Endodermal cell (in vitro differentiated cells): ENCODE results near the gene EEF1B2. TPM values are rescaled to one million over a fixed set of nuclear protein-coding genes. Genes with fewer than 3 reads are reported as not detected.
"Not testable (repeated sequence)": the region's sequence is repeated elsewhere in the genome, so short reads cannot be mapped to it uniquely, and the experiment has no call there.

Source experiments
- DNase-seq: peaks from one replicate; pipeline ENCODE4 v3.0.0-alpha.2; 2017
- H3K27ac ChIP-seq: 2 replicates; pipeline ENCODE4 v1.5.1; 2013; ENCODE audit warnings: mild to moderate bottlenecking, low read depth, low read length, moderate library complexity
- H3K27me3 ChIP-seq: 2 replicates; pipeline ENCODE4 v1.6.1; 2013; ENCODE audit warnings: mild to moderate bottlenecking, low read length, moderate library complexity; ENCODE audit not compliant: insufficient read depth, control insufficient read depth, poor library complexity, severe bottlenecking
- H3K36me3 ChIP-seq: 2 replicates; pipeline ENCODE4 v1.7.0; 2013; ENCODE audit warnings: mild to moderate bottlenecking, low read length, moderate library complexity; ENCODE audit not compliant: control insufficient read depth, insufficient read depth
- H3K4me1 ChIP-seq: one replicate; pipeline ENCODE4 v1.7.0; 2013; ENCODE audit warnings: low read length; ENCODE audit not compliant: control insufficient read depth, insufficient read depth
- H3K4me3 ChIP-seq: 2 replicates; pipeline ENCODE4 v1.5.1; 2013; ENCODE audit warnings: mild to moderate bottlenecking, low read length, moderate library complexity
- H3K9ac ChIP-seq: 2 replicates; pipeline ENCODE4 v1.6.1; 2013; ENCODE audit warnings: mild to moderate bottlenecking, low read length, moderate library complexity; ENCODE audit not compliant: poor library complexity, severe bottlenecking; ENCODE audit errors: extremely low read depth
- H3K9me3 ChIP-seq: 2 replicates; pipeline ENCODE4 v1.6.1; 2013; ENCODE audit warnings: mild to moderate bottlenecking, low read length, moderate library complexity; ENCODE audit not compliant: control insufficient read depth
- H3K27ac Mint-ChIP-seq: 2 replicates; pipeline ENCODE4 v1.8.0; 2020; ENCODE audit warnings: mixed read lengths
- H3K27me3 Mint-ChIP-seq: 2 replicates; pipeline ENCODE4 v1.8.0; 2021; ENCODE audit warnings: mild to moderate bottlenecking, mixed read lengths; ENCODE audit not compliant: insufficient read depth
- H3K36me3 Mint-ChIP-seq: 2 replicates; pipeline ENCODE4 v1.8.0; 2020; ENCODE audit warnings: low read depth, mixed read lengths
- H3K4me1 Mint-ChIP-seq: 2 replicates; pipeline ENCODE4 v1.8.0; 2020; ENCODE audit warnings: mixed read lengths
- H3K4me3 Mint-ChIP-seq: 2 replicates; pipeline ENCODE4 v1.8.0; 2020; ENCODE audit warnings: mild to moderate bottlenecking, moderate library complexity, mixed read lengths
- H3K9me3 Mint-ChIP-seq: 2 replicates; pipeline ENCODE4 v1.8.0; 2020; ENCODE audit warnings: mild to moderate bottlenecking, mixed read lengths
- CTCF ChIP-seq: fragments of 200-600 bp; sonication (generic); conservative IDR thresholded peaks from 2 replicates; pipeline ENCODE4 v1.5.0; 2021; ENCODE audit warnings: antibody characterized with exemption, mild to moderate bottlenecking
- WGBS, 2 experiments: methylation state at CpG; one replicate each; pipeline versions ENCODE4 v1.1.5 to v1.1.7; 2013; ENCODE audit warnings: missing lambda C conversion rate in 2 of 2, mixed read lengths in 1 of 2; ENCODE audit not compliant: insufficient coverage in 1 of 2, insufficient read length in 1 of 2; 5-methylcytosine and 5-hydroxymethylcytosine counted together
- total RNA-seq, 2 donors: library from RNA; stranded (reverse); fragmentation: NEBNext Ultra II Directional in 1 of 2; extraction: Animal tissue kit (Norgen Biotek cat#: 25700) in 1 of 2; gene quantifications; 2 replicates in 1 of 2; 3 replicates in 1 of 2; pipeline ENCODE4 v1.2.1, GENCODE V29; 2021

EEF1B2 gene
- total RNA-seq, 2 donors from 2014 or later: 518 to 562 TPM

DNA sequence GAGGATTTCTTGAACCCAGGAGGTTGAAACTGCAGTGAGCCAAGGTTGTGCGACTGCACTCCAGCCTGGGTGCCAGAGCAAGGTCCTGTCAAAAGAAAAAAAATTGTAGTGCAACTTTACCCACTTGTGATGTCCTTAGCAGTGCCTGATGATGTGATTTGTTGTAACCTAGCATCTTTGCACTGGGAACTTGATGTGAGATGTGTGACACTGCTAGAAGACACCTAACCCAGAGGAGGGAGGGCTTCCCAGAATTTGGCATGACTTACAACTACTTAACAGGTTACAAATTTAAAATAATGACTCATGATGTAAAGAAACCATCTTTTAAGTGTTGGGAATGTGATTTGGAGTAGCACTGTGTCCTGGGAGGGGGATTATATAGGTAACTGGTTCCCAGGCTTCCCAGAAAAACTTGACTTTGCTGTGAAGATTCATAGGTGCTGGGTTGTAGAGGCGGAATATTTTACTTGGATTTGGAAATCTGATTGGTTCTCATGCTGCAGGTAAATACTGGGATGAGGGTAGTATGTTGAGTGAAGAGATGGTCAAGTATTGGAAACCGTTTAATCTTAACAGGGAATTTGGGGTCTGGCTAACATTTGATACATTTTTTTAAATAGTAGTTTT is 3.7 kb downstream of the EEF1B2 start:
- 90 to 100% methylated on average over 1 to 3 of the region's 3 CpGs for WGBS, 2 experiments
- no peak overlapping the region for H3K4me3 Mint-ChIP-seq
- H3K9ac ChIP-seq: no peak overlapping the region

DNA sequence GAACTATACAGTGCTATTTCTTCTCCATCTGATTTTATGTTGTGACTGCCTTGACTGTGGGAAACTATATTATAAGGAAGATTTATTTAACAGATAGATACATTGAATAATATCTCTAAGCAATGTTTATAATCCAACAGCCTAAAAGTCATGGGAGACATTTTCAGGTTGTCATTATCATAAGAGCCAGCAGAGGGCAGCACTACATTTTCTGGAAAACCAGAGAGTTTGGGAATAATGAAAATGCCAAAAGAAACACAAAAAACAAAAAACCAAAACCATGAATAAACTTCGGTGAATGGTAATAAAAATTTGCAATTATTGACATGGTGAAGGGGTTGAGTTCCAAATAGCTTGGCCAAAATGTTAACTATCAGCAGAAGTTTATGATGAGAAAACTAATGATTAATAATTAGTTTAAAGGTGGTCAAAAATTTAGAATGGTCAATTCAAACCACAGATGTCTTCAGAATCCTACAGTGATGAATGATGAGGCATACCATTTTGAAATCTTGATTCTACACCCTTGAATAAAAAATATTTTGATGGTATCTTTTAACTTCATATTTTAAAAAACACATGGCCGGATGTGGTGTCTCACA is 4.7 kb downstream of the EEF1B2 start:
- DNase-seq: peak; percentile 76
- Mint-ChIP-seq H3K4me1 (peaks cover 10% of the 10 kb centered on the region), H3K27me3 (no peaks in the 10 kb centered on the region), H3K27ac (peak overlapping the region; percentile 72), H3K36me3 (peaks cover 63% of the 10 kb centered on the region), H3K4me3 (no peak overlapping the region), H3K9me3 (peaks cover 26% of the 10 kb centered on the region)
- peaks cover 6% of the 10 kb centered on the region for H3K4me1 ChIP-seq
- WGBS, 2 experiments: 86 to 92% methylated on average over 2 of the region's 2 CpGs
- TF ChIP-seq CTCF: peak; percentile 91
- H3K9me3 ChIP-seq: peaks cover 16% of the 10 kb centered on the region
- no peaks in the 10 kb centered on the region for H3K27me3 ChIP-seq
- no peak overlapping the region for H3K27ac ChIP-seq
- H3K9ac ChIP-seq: no peak overlapping the region
- peaks cover 54% of the 10 kb centered on the region for H3K36me3 ChIP-seq
- no peak overlapping the region for H3K4me3 ChIP-seq

More for the DNA sequence above, 3.7 kb downstream of the EEF1B2 start:
- H3K4me3 ChIP-seq: no peak overlapping the region
- no peak overlapping the region for H3K27ac ChIP-seq
- peaks cover 16% of the 10 kb centered on the region for H3K9me3 ChIP-seq
- no peak for TF ChIP-seq CTCF
- DNase-seq: no peak
- H3K9me3 Mint-ChIP-seq: peaks cover 16% of the 10 kb centered on the region
- H3K27ac Mint-ChIP-seq: peak overlapping the region; percentile 64
- peaks cover 10% of the 10 kb centered on the region for H3K4me1 Mint-ChIP-seq
- peaks cover 54% of the 10 kb centered on the region for H3K36me3 ChIP-seq
- peaks cover 55% of the 10 kb centered on the region for H3K36me3 Mint-ChIP-seq
- H3K27me3 Mint-ChIP-seq: no peaks in the 10 kb centered on the region
- H3K4me1 ChIP-seq: peaks cover 6% of the 10 kb centered on the region
- H3K27me3 ChIP-seq: no peaks in the 10 kb centered on the region

- WGBS, 2 experiments: 92 to 95% methylated on average over 4 of the region's 4 CpGs
- DNase-seq: not testable (repeated sequence)
Observed at GRCh38 chr2:206168230-206168629, 8.5 kb downstream of the EEF1B2 start.

GRCh38 chr2:206171624-206172397 is 12.1 kb downstream of the EEF1B2 start:
- peaks cover 16% of the 10 kb centered on the region for H3K9me3 ChIP-seq
- Mint-ChIP-seq H3K9me3 (peaks cover 41% of the 10 kb centered on the region), H3K36me3 (peaks cover 26% of the 10 kb centered on the region)
- H3K4me3 ChIP-seq, DNase-seq, H3K9ac ChIP-seq, H3K27ac Mint-ChIP-seq, H3K36me3 ChIP-seq, H3K4me1 ChIP-seq, H3K27ac ChIP-seq, H3K27me3 ChIP-seq, H3K4me1 Mint-ChIP-seq, H3K4me3 Mint-ChIP-seq, H3K27me3 Mint-ChIP-seq: not testable (repeated sequence)
- 97 to 98% methylated on average over 16 to 41 of the region's 52 CpGs for WGBS, 2 experiments

More at GRCh38 chr2:206168230-206168629, 8.5 kb downstream of the EEF1B2 start:
- not testable (repeated sequence) for H3K27me3 Mint-ChIP-seq, H3K27me3 ChIP-seq, H3K4me1 Mint-ChIP-seq, H3K4me3 Mint-ChIP-seq, H3K4me3 ChIP-seq, H3K9ac ChIP-seq, H3K27ac ChIP-seq, H3K27ac Mint-ChIP-seq, H3K4me1 ChIP-seq
- H3K36me3 Mint-ChIP-seq: peaks cover 40% of the 10 kb centered on the region
- Histone ChIP-seq H3K9me3 (peaks cover 18% of the 10 kb centered on the region), H3K36me3 (peaks cover 25% of the 10 kb centered on the region)
- H3K9me3 Mint-ChIP-seq: peaks cover 40% of the 10 kb centered on the region
